Adrenal gland (tissue), 5 donors: ENCODE measurements around the gene OR52A5.

Experiments
- CTCF ChIP-seq, 6 experiments: fragments of 450-650 bp in 4 of 6; fragments of 200-600 bp in 2 of 6; sonication (generic) in 1 of 6; IDR thresholded peaks; 1 replicate in 5 of 6; 2 replicates in 1 of 6; pipeline versions ENCODE4 v1.5.1 to v1.8.0; 2016 to 2021; ENCODE audit warnings: antibody characterized with exemption in 6 of 6, mild to moderate bottlenecking in 2 of 6, moderate library complexity in 1 of 6
- POLR2A ChIP-seq, 2 donors: fragments of 450-650 bp; IDR thresholded peaks; one replicate each; pipeline ENCODE4 v1.6.1; 2017; ENCODE audit warnings: antibody characterized with exemption in 2 of 2, mild to moderate bottlenecking in 2 of 2, moderate library complexity in 1 of 2
- donor health status: DM: no; HTN: no; CAD: no.

DNA sequence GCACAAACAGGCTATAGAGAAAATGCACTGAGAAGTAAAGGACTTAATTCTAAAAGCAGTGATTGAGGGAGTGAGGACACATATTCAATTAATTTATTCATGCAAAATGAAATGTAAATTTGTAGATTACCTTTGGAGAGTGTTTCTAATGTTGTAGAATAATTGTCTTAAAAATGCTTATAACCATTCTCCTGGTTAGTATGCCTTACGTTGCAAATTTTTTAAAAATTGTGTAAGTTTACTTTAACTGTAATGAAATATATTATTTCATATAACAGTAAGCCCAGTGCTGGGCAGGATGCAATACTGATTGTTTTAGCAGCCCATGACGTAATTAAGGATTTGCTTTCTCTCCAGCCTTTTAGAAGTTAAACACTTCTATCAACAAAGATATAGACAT is 42.1 kb downstream of the OR52A5 start:
- no peak for TF ChIP-seq CTCF (IDR thresholded peaks at IDR 0.05)
- no peak for TF ChIP-seq POLR2A (IDR thresholded peaks at IDR 0.05)
